Measurements from ENCODE around the gene MED13L.

Gene MED13L

DNA sequence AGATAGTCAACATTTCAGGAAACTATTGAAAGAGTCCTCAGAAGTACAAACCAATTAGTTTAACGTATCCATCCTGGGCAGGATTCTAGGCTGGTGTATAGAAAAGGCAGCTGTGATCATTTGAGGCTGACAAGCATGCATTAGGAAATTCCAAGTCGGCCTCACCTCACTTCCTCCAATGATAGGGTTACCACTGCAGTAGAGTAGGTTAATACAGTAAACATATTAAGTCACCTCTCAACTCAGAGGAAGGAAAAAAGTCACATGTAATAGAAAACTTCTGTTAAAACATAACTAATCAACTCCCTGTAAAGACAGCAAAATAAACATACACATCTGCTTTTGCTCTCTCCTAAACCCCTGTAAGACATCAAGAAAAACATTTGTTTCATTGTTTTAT lies 33.5 kb downstream of the MED13L start:
- TF ChIP-seq SIN3A (IDR thresholded peaks at IDR 0.05; ENCODE audit: borderline replicate concordance, insufficient read depth, low read length) (no peak), FOXP2 (optimal IDR thresholded peaks at IDR 0.05; ENCODE audit: borderline replicate concordance, extremely low read depth, extremely low read length, insufficient read depth) (no peak), TAF1 (IDR thresholded peaks at IDR 0.05; ENCODE audit: borderline replicate concordance, insufficient read depth, low read length) (no peak), POLR2AphosphoS5 (IDR thresholded peaks at IDR 0.05; ENCODE audit: low read depth, low read length) (no peak)
- TF ChIP-seq, protein P1, sequence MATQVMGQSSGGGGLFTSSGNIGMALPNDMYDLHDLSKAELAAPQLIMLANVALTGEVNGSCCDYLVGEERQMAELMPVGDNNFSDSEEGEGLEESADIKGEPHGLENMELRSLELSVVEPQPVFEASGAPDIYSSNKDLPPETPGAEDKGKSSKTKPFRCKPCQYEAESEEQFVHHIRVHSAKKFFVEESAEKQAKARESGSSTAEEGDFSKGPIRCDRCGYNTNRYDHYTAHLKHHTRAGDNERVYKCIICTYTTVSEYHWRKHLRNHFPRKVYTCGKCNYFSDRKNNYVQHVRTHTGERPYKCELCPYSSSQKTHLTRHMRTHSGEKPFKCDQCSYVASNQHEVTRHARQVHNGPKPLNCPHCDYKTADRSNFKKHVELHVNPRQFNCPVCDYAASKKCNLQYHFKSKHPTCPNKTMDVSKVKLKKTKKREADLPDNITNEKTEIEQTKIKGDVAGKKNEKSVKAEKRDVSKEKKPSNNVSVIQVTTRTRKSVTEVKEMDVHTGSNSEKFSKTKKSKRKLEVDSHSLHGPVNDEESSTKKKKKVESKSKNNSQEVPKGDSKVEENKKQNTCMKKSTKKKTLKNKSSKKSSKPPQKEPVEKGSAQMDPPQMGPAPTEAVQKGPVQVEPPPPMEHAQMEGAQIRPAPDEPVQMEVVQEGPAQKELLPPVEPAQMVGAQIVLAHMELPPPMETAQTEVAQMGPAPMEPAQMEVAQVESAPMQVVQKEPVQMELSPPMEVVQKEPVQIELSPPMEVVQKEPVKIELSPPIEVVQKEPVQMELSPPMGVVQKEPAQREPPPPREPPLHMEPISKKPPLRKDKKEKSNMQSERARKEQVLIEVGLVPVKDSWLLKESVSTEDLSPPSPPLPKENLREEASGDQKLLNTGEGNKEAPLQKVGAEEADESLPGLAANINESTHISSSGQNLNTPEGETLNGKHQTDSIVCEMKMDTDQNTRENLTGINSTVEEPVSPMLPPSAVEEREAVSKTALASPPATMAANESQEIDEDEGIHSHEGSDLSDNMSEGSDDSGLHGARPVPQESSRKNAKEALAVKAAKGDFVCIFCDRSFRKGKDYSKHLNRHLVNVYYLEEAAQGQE (IDR thresholded peaks at IDR 0.05; ENCODE audit: insufficient read depth in 1 of 2, low read depth in 2 of 2, low read length in 2 of 2), result no peak

DNA sequence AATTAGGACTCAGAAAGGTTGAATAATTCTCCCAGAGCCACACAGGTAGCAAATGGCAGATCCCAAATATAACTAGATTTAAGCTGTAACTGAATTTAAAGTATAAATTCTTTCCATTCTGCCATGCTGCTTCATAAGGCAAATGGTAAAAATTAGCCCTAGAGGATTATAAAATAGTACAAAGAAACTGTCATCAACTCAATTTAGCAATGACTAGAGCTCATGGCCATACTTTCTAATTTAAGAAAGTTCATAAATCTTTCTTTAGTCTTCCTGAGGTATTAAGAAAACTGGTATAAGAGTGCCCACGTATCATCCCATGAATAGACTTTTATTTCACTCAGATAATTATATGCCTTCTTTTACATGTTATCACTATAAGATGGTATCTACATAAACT lies 34.8 kb downstream of the MED13L start:
- TF ChIP-seq, protein P1 (IDR thresholded peaks at IDR 0.05; ENCODE audit: insufficient read depth in 1 of 2, low read depth in 2 of 2, low read length in 2 of 2), result no peak
- TF ChIP-seq POLR2AphosphoS5 (IDR thresholded peaks at IDR 0.05; ENCODE audit: low read depth, low read length) (no peak), FOXP2 (optimal IDR thresholded peaks at IDR 0.05; ENCODE audit: borderline replicate concordance, extremely low read depth, extremely low read length, insufficient read depth) (no peak), SIN3A (IDR thresholded peaks at IDR 0.05; ENCODE audit: borderline replicate concordance, insufficient read depth, low read length) (no peak), TAF1 (IDR thresholded peaks at IDR 0.05; ENCODE audit: borderline replicate concordance, insufficient read depth, low read length) (no peak)

DNA sequence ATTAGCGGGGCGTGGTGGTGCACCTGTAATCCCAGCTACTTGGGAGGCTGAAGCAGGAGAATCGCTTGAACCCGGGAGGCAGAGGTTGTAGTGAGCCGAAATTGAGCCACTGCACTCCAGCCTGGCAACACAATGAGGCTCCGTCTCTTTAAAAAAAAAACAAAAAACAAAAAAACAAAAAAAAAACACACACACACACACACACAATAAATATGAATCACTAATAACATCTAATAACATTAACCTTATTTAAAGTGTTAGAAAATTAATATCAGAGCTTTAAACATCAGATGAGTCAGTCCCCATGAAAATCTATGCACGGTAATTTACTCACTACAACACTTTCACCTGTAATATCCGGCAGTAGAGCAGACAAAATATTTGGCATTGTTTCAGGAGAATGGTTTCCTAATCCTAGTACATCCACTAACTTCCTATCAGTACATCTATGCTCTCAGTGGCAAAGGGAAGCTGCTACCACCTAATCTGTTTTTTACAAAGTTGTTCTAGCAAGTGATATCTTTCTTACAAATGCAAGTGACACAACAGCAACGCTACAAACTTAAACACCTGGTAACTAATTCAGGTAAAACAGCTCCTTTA lies 36.2 kb downstream of the MED13L start:
- TF ChIP-seq SIN3A (IDR thresholded peaks at IDR 0.05; ENCODE audit: borderline replicate concordance, insufficient read depth, low read length) (no peak), FOXP2 (optimal IDR thresholded peaks at IDR 0.05; ENCODE audit: borderline replicate concordance, extremely low read depth, extremely low read length, insufficient read depth) (no peak), TAF1 (IDR thresholded peaks at IDR 0.05; ENCODE audit: borderline replicate concordance, insufficient read depth, low read length) (no peak), POLR2AphosphoS5 (IDR thresholded peaks at IDR 0.05; ENCODE audit: low read depth, low read length) (no peak)
- TF ChIP-seq, protein P1 (IDR thresholded peaks at IDR 0.05; ENCODE audit: insufficient read depth in 1 of 2, low read depth in 2 of 2, low read length in 2 of 2), result no peak

DNA sequence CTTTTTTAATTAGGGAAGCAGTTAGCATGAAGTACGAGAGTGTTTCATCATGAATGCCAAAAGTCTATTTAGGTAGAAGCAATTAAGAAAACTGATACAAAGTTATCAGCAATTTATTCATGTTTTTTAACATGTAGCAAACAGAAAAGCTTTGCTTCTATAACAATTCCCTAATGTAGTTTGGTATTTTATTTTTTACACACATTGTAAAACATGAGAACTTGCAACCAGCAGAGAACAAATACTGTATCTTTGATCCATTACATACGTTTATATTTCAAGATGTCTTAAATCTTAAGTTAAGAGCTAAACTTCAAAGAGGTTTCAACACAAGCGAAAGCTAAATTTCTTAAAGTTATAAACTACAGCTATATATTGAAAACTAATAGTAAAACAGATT lies 39.3 kb downstream of the MED13L start:
- TF ChIP-seq, protein P1 (IDR thresholded peaks at IDR 0.05; ENCODE audit: insufficient read depth in 1 of 2, low read depth in 2 of 2, low read length in 2 of 2), result no peak
- no peak for TF ChIP-seq TAF1 (IDR thresholded peaks at IDR 0.05; ENCODE audit: borderline replicate concordance, insufficient read depth, low read length)
- no peak for TF ChIP-seq FOXP2 (optimal IDR thresholded peaks at IDR 0.05; ENCODE audit: borderline replicate concordance, extremely low read depth, extremely low read length, insufficient read depth)
- TF ChIP-seq POLR2AphosphoS5 (IDR thresholded peaks at IDR 0.05; ENCODE audit: low read depth, low read length), result no peak
- TF ChIP-seq SIN3A (IDR thresholded peaks at IDR 0.05; ENCODE audit: borderline replicate concordance, insufficient read depth, low read length), result no peak

All from PFSK-1 (cell line).